ENCODE measurements around the gene TLK1. TPM values are rescaled to one million over a fixed set of nuclear protein-coding genes. Genes with fewer than 3 reads are reported as not detected.

TLK1 gene
- total RNA-seq, 2 donors from 2014 or later, result 31.9 to 48.1 TPM

- H3K9me3 ChIP-seq, result no peaks in the 10 kb centered on the region
- no peak for DNase-seq
- H3K27ac ChIP-seq, result no peak overlapping the region
- H3K4me3 ChIP-seq, result no peak overlapping the region
- no peak for TF ChIP-seq POLR2A (IDR thresholded peaks at IDR 0.05)
- no peak for TF ChIP-seq CTCF (IDR thresholded peaks at IDR 0.05)
- no peak for ATAC-seq
- 24 to 29% methylated on average over 1 of the region's 1 CpG for WGBS, 2 donors
- no peaks in the 10 kb centered on the region for H3K27me3 ChIP-seq
- H3K4me1 ChIP-seq, result peaks cover 68% of the 10 kb centered on the region
- intact Hi-C loops (cut with DNase I), result no loop called here
- no peaks in the 10 kb centered on the region for H3K36me3 ChIP-seq (replicated peaks in 1 of 2; ENCODE audit: insufficient read depth in 1 of 2, low read depth in 2 of 2)
Observed at GRCh38 chr2:170943041-170943440, 217.7 kb downstream of the TLK1 start.

- WGBS, 2 donors, result 63 to 68% methylated on average over 4 of the region's 4 CpGs
- no peak for TF ChIP-seq CTCF (IDR thresholded peaks at IDR 0.05)
- no peak for TF ChIP-seq POLR2A (IDR thresholded peaks at IDR 0.05)
- Histone ChIP-seq H3K36me3 (replicated peaks in 1 of 2; ENCODE audit: insufficient read depth in 1 of 2, low read depth in 2 of 2) (no peaks in the 10 kb centered on the region), H3K4me3 (no peak overlapping the region), H3K27me3 (no peaks in the 10 kb centered on the region), H3K27ac (no peak overlapping the region), H3K4me1 (peaks cover 71% of the 10 kb centered on the region), H3K9me3 (no peaks in the 10 kb centered on the region)
- DNase-seq (no peak), ATAC-seq (no peak)
- intact Hi-C loops (cut with DNase I), result no loop called here
Observed at GRCh38 chr2:170942615-170943014, 218.1 kb downstream of the TLK1 start.

Other genes starting within 250 kb of the TLK1 start
- 10 to 100 TPM; 44.4 to 65.6 TPM for gene GORASP2, start 231.6 kb downstream of the TLK1 start, total RNA-seq